SK-N-SH (cell line): Measurements from ENCODE around the gene IGF1R. TPM values are rescaled to one million over a fixed set of nuclear protein-coding genes. Genes with fewer than 3 reads are reported as not detected.

Experiments
- CTCF ChIA-PET: fragments of 300-600, 350-600 bp; formaldehyde crosslinking; extraction: SDS; loops from one replicate; lab custom pipeline; 2021; lab: Yijun Ruan, JAX
- POLR2A ChIA-PET: fragments of 350-600 bp; sonication (Branson Sonifier 250); formaldehyde crosslinking; extraction: SDS; loops from one replicate; lab custom pipeline; 2020; ENCODE audit warnings: antibody characterized with exemption, inconsistent platforms; lab: Yijun Ruan, JAX
- DNase-seq: peaks from one replicate; pipeline ENCODE4 v3.0.0; 2012
- H2AFZ ChIP-seq: fragments of 200-600 bp; sonication (generic); 2 replicates; pipeline ENCODE4 v1.8.1; 2016; ENCODE audit warnings: antibody characterized with exemption, mild to moderate bottlenecking, low read depth
- H3F3A ChIP-seq: fragments of 200-600 bp; sonication (generic); replicated peaks from 2 replicates; pipeline ENCODE3; 2016; ENCODE audit warnings: antibody characterized with exemption, mild to moderate bottlenecking; ENCODE audit not compliant: insufficient read depth
- H3K27ac ChIP-seq, 2 experiments: fragments of 200-500 bp in 1 of 2; fragments of 200-600 bp in 1 of 2; sonication (Bioruptor generic) in 1 of 2; sonication (generic), shearing (Covaris generic) in 1 of 2; 2 replicates each; pipeline versions ENCODE4 v1.5.1 to v1.6.1; 2014 to 2016; ENCODE audit warnings: low read depth in 2 of 2, inconsistent platforms in 1 of 2, low read length in 1 of 2, mild to moderate bottlenecking in 1 of 2, mixed read lengths in 1 of 2
- H3K27me3 ChIP-seq: fragments of 200-600 bp; sonication (generic), shearing (Covaris generic); 2 replicates; pipeline ENCODE4 v1.6.1; 2016; ENCODE audit warnings: mixed run types; ENCODE audit not compliant: insufficient read depth
- H3K36me3 ChIP-seq, 2 experiments: fragments of 200-500 bp in 1 of 2; fragments of 200-600 bp in 1 of 2; sonication (Bioruptor generic) in 1 of 2; sonication (generic) in 1 of 2; replicated peaks in 1 of 2; 2 replicates each; pipeline versions ENCODE3 to v1.5.1; 2014 to 2016; ENCODE audit warnings: low read length in 1 of 2, mild to moderate bottlenecking in 1 of 2; ENCODE audit not compliant: insufficient read depth in 2 of 2, control insufficient read depth in 1 of 2
- H3K4me1 ChIP-seq, 2 experiments: fragments of 200-500 bp in 1 of 2; fragments of 200-600 bp in 1 of 2; sonication (Bioruptor generic) in 1 of 2; sonication (generic), shearing (Covaris generic) in 1 of 2; 2 replicates each; pipeline versions ENCODE4 v1.5.1 to v1.6.1; 2014 to 2016; ENCODE audit warnings: low read depth in 1 of 2, low read length in 1 of 2, mixed run types in 1 of 2; ENCODE audit not compliant: insufficient read depth in 2 of 2, control insufficient read depth in 1 of 2
- H3K4me2 ChIP-seq: fragments of 200-600 bp; sonication (generic), shearing (Covaris generic); 2 replicates; pipeline ENCODE4 v1.6.1; 2017; ENCODE audit warnings: mixed run types
- H3K4me3 ChIP-seq, 2 experiments: fragments of 200-500 bp in 1 of 2; fragments of 200-600 bp in 1 of 2; sonication (Bioruptor generic) in 1 of 2; sonication (generic), shearing (Covaris generic) in 1 of 2; 2 replicates each; pipeline versions ENCODE4 v1.5.1 to v1.8.1; 2014 to 2016; ENCODE audit warnings: low read depth in 2 of 2, inconsistent platforms in 1 of 2, low read length in 1 of 2, mild to moderate bottlenecking in 1 of 2, mixed read lengths in 1 of 2, moderate library complexity in 1 of 2
- H3K79me2 ChIP-seq: fragments of 200-600 bp; sonication (generic); 2 replicates; pipeline ENCODE4 v1.8.1; 2017; ENCODE audit warnings: mild to moderate bottlenecking; ENCODE audit not compliant: insufficient read depth
- H3K9ac ChIP-seq: fragments of 200-600 bp; sonication (generic); 2 replicates; pipeline ENCODE4 v1.6.1; 2017; ENCODE audit warnings: mixed run types
- H3K9me2 ChIP-seq: fragments of 200-600 bp; sonication (generic); 2 replicates; pipeline ENCODE4 v1.6.1; 2017; ENCODE audit warnings: mixed run types
- H3K9me3 ChIP-seq: fragments of 200-600 bp; sonication (generic); 2 replicates; pipeline ENCODE4 v1.6.1; 2017; ENCODE audit warnings: mixed run types, mild to moderate bottlenecking, moderate library complexity
- H4K20me1 ChIP-seq: fragments of 200-600 bp; sonication (generic); 2 replicates; pipeline ENCODE4 v1.6.1; 2017; ENCODE audit warnings: mild to moderate bottlenecking, mixed run types; ENCODE audit not compliant: insufficient read depth
- EZH2phosphoT487 ChIP-seq: fragments of 200-600 bp; sonication (generic); IDR thresholded peaks from 2 replicates; pipeline ENCODE4 v1.6.1; 2017; ENCODE audit warnings: low read depth, mixed run types, mild to moderate bottlenecking, antibody characterized with exemption, moderate library complexity, borderline replicate concordance
- FOSL2 ChIP-seq: IDR thresholded peaks from 2 replicates; pipeline ENCODE4 v1.4.0; 2012; ENCODE audit warnings: low read depth, mild to moderate bottlenecking, moderate library complexity, borderline replicate concordance
- FOXJ3 ChIP-seq: sonication (generic); formaldehyde crosslinking; IDR thresholded peaks from 2 replicates; pipeline ENCODE4 v1.5.1; 2020; ENCODE audit warnings: mild to moderate bottlenecking, missing genetic modification reagents
- JUND ChIP-seq: IDR thresholded peaks from 2 replicates; pipeline ENCODE4 v1.4.0; 2012
- MAX ChIP-seq: IDR thresholded peaks from 2 replicates; pipeline ENCODE4 v1.4.0; 2012; ENCODE audit warnings: low read depth
- PBX3 ChIP-seq: IDR thresholded peaks from 2 replicates; pipeline ENCODE4; 2012
- RAD21 ChIP-seq: IDR thresholded peaks from 2 replicates; pipeline ENCODE4 v1.6.1; 2012; ENCODE audit warnings: mild to moderate bottlenecking, low read length
- RCOR1 ChIP-seq: fragments of 150-350 bp; IDR thresholded peaks from 2 replicates; pipeline ENCODE4 v1.6.1; 2017; ENCODE audit warnings: antibody characterized with exemption, low read length
- RFX5 ChIP-seq: IDR thresholded peaks from 2 replicates; pipeline ENCODE4 v1.6.1; 2012; ENCODE audit warnings: mild to moderate bottlenecking, improper control_type of control experiment, low read length
- SIN3A ChIP-seq: IDR thresholded peaks from 2 replicates; pipeline ENCODE4 v1.6.1; 2012; ENCODE audit warnings: low read depth, mild to moderate bottlenecking, low read length, moderate library complexity, borderline replicate concordance
- TAF1 ChIP-seq: IDR thresholded peaks from 2 replicates; pipeline ENCODE4 v1.6.1; 2012; ENCODE audit warnings: low read depth, mild to moderate bottlenecking, low read length, moderate library complexity, borderline replicate concordance
- TCF12 ChIP-seq: IDR thresholded peaks from 2 replicates; pipeline ENCODE4 v1.4.0; 2012
- TEAD4 ChIP-seq: IDR thresholded peaks from 2 replicates; pipeline ENCODE4 v1.4.0; 2012; ENCODE audit warnings: mild to moderate bottlenecking, borderline replicate concordance; ENCODE audit not compliant: insufficient read depth
- USF1 ChIP-seq: IDR thresholded peaks from 2 replicates; pipeline ENCODE4 v1.4.0; 2012; ENCODE audit warnings: low read depth, borderline replicate concordance
- USF2 ChIP-seq: fragments of 150-350 bp; IDR thresholded peaks from 2 replicates; pipeline ENCODE4 v1.6.1; 2017; ENCODE audit warnings: antibody characterized with exemption, low read length, low read depth, borderline replicate concordance
- YY1 ChIP-seq: IDR thresholded peaks from 2 replicates; pipeline ENCODE4 v1.4.0; 2012; ENCODE audit warnings: low read depth, mild to moderate bottlenecking
- ZBTB33 ChIP-seq: IDR thresholded peaks from 2 replicates; pipeline ENCODE4 v1.4.0; 2012; ENCODE audit warnings: low read depth, borderline replicate concordance
- WGBS: methylation state at CpG from one replicate; pipeline ENCODE4 v1.1.6; 2017; ENCODE audit warnings: low lambda C conversion rate; 5-methylcytosine and 5-hydroxymethylcytosine counted together
- polyA plus RNA-seq, 3 experiments: library from polyadenylated mRNA; depleted of rRNA; stranded (reverse); fragments of >200 nt; gene quantifications; 2 replicates each; pipeline ENCODE4 v1.2.3, GENCODE V29; 2012

Gene IGF1R
- polyA plus RNA-seq, 1 of the 3 experiments (the other 2 are of a cell fraction), result 9.5 TPM

- H3K27me3 ChIP-seq, result no peaks in the 10 kb centered on the region
- no peaks in the 10 kb centered on the region for H3K9me3 ChIP-seq
- no peak overlapping the region for H3K4me3 ChIP-seq
- H3K9me2 ChIP-seq, result no peaks in the 10 kb centered on the region
- no peaks in the 10 kb centered on the region for H3F3A ChIP-seq
- no peak overlapping the region for H3K9ac ChIP-seq
- no peak overlapping the region for H3K27ac ChIP-seq
- H2AFZ ChIP-seq, result no peak overlapping the region
- no peaks in the 10 kb centered on the region for H3K36me3 ChIP-seq
- peaks cover 18% of the 10 kb centered on the region; the same call in 1 of the 2 replicates for H4K20me1 ChIP-seq
- ChIA-PET CTCF (interaction anchor here (0.8 to 1.2 kb wide), 2 partner anchors 94 to 139 kb away, joined by 3 read pairs; no protein-coding TSS in a partner anchor), POLR2A (no interaction called here)
- no peak for DNase-seq
- no peak for TF ChIP-seq ZBTB33
- TF ChIP-seq RFX5, result no peak
- no peak for TF ChIP-seq YY1
- no peak for TF ChIP-seq TCF12
- no peak for TF ChIP-seq SIN3A
- no peak for TF ChIP-seq EZH2phosphoT487
- no peak for TF ChIP-seq RAD21
- H3K4me2 ChIP-seq, result no peak overlapping the region
- H3K79me2 ChIP-seq, result peaks cover 53% of the 10 kb centered on the region; the same call in 1 of the 2 replicates
- peaks cover 20 to 29% of the 10 kb centered on the region in 2 experiments; a peak in 2 of 4 replicates for H3K4me1 ChIP-seq
- 98% methylated on average over 2 of the region's 2 CpGs for WGBS
These were observed 138.9 kb downstream of the IGF1R start for GRCh38 chr15:98787194-98787593.

GRCh38 chr15:98787936-98788757 is 139.8 kb downstream of the IGF1R start:
- ChIA-PET CTCF (interaction anchor here (1.2 to 11.3 kb wide), 2 partner anchors 9 to 93 kb away, joined by 3 to 77 read pairs; no protein-coding TSS in a partner anchor), POLR2A (no interaction called here)
- Histone ChIP-seq H3K9me3 (no peaks in the 10 kb centered on the region), H3F3A (no peaks in the 10 kb centered on the region), H2AFZ (no peak overlapping the region), H3K27me3 (no peaks in the 10 kb centered on the region), H3K27ac (no peak overlapping the region), H3K4me1 (peaks cover 23 to 29% of the 10 kb centered on the region in 2 experiments; a peak in 2 of 4 replicates), H3K36me3 (no peaks in the 10 kb centered on the region), H3K4me2 (no peak overlapping the region), H3K4me3 (no peak overlapping the region), H3K9me2 (no peaks in the 10 kb centered on the region), H4K20me1 (peaks cover 18% of the 10 kb centered on the region; the same call in 1 of the 2 replicates), H3K79me2 (peaks cover 60% of the 10 kb centered on the region; the same call in 1 of the 2 replicates), H3K9ac (no peak overlapping the region)
- 77% methylated on average over 9 of the region's 9 CpGs for WGBS
- DNase-seq, result no peak
- TF ChIP-seq RCOR1 (no peak), TEAD4 (no peak), PBX3 (no peak), SIN3A (no peak), JUND (no peak), USF2 (no peak), TAF1 (no peak), RFX5 (no peak), USF1 (no peak), FOXJ3 (CRISPR knock-in tag) (no peak), MAX (no peak), RAD21 (no peak), FOSL2 (no peak)
